MV-4-11 (cell line): ENCODE data around the gene OSCP1.

Experiments used
- DNase-seq: peaks from one replicate; lab custom pipeline; 2025; lab: John Stamatoyannopoulos, UW

OSCP1 gene

GRCh38 chr1:36446746-36447145 lies 3.5 kb downstream of the OSCP1 start:
- DNase-seq: peak; percentile 61

DNA sequence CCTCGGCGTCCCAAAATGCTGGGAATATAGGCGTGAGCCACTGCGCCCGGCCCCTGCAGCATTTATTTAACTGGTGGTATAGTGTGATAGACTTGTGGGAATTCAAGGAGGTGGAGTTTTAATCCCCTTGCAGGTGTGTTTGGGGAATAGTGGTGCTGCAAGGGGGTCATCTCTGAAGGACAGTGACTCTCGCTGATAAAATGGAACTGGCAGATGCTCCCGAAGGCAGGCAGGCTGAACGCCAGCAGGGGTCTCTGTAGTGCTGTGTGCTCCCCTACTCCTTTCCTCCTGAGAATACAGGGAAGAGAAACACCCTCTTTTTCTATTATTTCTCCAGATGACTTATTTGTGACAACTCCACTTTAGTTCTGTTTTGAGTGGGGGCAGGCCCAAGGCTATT lies 4.0 kb downstream of the OSCP1 start:
- DNase-seq: peak; percentile 74

DNA sequence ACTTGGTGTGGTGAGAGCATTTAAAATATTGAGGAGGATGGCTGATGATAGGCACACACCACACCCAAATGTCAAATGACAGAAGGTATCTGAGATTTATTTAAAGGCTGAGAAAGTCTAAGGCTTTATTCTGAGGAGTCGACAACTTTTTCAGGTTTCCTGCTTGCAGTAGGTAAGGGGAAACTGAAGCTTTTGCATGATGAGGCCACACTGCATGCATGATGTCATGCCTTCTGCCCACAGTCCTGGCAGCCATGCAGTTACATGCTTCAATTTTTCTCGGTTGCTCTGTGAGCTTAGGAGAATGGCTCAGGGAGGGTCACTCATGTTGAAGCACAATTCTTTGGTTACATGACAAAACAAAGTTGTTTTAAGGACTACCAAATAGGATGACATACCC lies 7.0 kb downstream of the OSCP1 start:
- no peak for DNase-seq

- DNase-seq: no peak
Measured at GRCh38 chr1:36442337-36442736, 7.9 kb downstream of the OSCP1 start.

DNA sequence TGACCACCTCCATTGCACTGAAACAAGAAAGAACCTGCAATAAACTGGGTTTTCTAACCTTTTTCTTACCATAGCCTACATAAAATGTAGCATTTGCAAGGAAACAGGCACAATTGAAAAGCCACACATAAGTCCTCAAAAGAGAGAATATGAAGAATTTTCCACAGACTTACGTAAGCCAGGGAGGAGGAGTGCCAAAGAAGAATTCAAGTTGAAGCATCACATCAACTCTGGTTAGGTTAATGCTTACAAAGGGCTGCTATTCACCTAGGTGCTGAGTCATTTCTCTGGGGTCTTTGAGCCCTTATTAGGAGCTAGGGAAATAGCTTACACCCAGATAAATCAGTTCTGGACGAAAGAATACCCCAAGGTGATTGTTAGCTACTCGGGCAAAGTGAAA lies 9.6 kb downstream of the OSCP1 start:
- DNase-seq: no peak

DNA sequence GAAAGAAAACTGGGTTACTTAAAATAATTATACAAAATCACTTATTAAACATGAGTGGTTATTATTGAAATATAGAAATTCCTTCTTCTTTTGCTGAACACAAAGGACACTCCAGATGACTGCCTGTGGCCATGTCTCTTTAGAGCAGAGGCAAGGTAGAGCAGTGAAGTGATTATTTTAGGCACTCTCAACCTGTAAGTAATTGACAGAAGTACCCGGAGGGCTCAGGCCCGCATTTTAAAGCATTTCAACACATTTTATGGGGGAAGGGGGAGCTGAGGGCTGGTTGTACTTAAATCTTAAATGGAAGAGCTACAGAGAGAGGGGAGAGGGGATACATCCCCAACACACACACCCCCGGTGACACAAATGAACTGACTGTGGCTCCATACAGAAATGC lies 10.2 kb downstream of the OSCP1 start:
- DNase-seq: no peak

DNA sequence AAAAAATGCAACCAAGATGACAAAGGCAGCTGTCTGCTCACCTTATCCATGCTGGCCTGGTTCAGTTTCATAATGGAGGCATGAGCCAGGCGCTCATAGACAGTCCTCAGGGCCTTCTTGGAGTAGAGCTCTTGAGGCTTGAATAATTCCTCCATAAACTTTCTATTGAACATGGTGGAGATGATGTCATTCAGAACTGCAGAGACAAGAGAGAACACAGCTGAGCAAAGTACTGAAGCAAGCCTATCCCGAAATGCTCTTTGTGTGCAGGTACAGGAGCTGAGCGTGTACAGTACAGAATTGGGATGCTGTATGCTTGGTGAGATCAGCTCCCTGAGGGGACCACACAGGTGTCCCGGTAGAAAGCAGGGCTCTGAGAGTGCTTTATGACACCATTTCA lies 11.5 kb downstream of the OSCP1 start:
- no peak for DNase-seq

GRCh38 chr1:36436821-36437220 lies 13.4 kb downstream of the OSCP1 start:
- no peak for DNase-seq

- DNase-seq: no peak
Measured at GRCh38 chr1:36433102-36433501, 17.1 kb downstream of the OSCP1 start.

DNA sequence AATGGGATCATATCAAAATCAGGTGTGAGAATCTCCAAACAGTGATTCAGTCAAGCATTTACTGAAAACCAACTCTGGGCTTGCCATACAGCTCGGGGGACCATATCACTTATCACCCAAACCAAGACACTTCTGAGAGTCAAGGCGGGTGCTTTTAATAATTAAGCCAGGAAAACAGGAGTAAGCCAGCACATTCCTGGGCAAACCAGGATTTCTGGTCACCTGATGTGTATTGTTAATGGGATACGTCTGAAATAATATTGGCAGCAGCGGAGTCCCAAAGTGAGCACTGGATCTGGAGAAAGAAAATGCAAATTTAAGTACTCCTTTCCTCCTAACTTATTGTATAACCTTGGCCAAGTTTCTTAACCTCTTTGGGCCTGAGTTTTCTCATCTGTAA lies 17.6 kb downstream of the OSCP1 start:
- no peak for DNase-seq

DNA sequence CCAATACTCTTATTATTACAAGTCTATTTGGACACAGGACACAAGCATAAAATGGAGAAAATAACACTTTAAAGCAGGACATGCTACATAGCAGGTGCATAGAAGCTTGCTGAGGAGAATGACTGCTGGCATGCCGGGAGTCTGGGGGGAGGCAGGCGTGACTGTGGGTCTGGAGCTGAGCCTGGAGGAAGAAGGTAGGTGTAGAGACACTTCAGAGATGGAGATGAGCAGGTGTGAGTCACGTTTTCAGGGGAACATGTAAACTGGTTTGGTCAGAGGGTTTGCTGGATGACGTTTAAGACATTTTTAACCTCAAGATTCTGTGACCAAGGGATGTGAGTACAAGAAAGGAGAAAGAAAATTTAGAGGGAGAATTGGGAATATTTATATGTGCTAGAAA lies 24.5 kb downstream of the OSCP1 start:
- no peak for DNase-seq

DNA sequence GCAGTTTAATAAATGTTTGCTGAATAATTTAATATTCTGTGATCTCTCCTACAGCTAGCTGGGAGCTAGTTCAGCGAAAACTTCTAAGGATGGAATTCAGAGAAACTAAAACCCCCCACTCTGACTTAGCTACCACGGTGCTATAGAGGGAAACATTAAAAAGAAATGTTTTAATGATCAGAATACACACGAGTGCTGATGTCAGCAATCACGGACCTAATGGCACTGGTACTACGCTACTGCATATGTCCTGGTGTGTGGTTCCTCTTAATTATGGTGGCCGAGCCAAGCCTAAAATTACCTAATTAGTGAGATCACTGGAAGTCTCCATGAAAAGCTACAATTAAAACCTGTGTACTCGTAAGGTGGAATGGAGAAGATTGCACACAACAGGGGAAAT lies 28.6 kb downstream of the OSCP1 start:
- no peak for DNase-seq

- DNase-seq: peak; percentile 77
Measured at GRCh38 chr1:36420836-36421317, 29.4 kb downstream of the OSCP1 start.

DNA sequence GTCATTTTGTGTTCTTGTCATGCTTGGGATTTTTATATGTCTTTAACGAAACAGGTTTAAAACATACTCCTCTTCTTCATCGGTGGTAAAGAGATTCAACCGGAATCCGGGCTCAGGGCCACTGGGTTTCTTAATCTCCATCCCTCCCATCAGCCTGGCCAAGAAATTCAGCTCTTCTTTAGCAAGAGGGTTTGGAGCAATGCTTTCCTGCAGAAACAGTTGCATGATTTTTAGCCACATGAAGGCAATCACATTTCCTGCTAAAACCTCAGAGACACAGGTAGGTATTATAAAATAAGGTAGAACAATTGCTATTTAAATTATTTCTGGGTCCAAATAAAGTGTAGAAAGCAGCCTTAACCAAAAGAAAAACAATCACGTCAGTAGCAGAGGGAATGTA lies 29.8 kb downstream of the OSCP1 start:
- no peak for DNase-seq

DNA sequence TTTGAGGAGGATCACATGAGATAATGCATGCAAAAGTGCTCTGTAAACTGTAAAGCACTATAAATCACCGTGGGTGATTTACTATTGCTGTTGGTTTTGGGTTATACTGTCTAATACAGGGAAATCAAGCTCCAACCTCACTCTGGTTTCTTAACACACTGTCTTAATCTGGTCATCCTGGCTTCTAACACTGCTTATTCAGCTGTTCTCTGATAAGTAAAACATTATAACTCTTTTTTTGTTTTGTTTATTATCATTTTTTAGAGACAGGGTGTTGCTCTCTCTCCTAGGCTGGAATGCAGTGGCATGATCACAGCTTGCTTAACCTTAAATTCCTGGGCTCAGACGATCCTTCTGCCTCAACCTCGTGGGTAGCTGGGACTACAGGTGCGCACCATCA lies 30.7 kb downstream of the OSCP1 start:
- no peak for DNase-seq

- no peak for DNase-seq
Measured at GRCh38 chr1:36419140-36419539, 31.1 kb downstream of the OSCP1 start.

GRCh38 chr1:36417931-36418330 lies 32.3 kb downstream of the OSCP1 start:
- DNase-seq: no peak

DNA sequence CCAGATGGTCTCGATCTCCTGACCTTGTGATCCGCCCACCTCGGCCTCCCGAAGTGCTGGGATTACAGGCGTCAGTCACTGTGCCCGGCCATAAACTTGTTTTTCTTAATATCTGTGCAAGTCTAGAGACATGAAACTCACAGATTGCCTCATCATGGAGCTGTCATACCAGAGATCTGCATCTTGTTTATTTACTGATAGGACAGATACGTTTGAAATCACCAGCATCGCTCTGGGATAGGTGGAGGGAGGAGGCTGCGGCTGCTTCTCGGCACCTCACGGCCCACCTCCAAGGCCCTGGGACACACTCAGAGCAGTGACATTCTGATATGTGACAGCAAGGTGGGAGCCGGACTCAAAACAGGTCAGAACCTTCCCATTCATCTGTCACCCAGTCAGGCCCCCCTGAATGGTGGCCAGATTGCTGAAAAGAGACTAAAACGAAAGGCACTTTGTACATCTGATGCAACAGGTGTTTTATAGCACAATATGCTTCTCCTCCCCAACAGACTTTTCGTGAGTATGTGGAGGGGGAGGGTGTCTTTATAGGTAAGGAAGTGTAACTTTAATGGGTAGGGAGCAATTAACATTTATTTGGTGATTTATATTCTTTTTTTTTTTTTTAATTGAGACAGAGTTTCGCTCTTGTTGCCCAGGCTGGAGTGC lies 34.5 kb downstream of the OSCP1 start:
- no peak for DNase-seq

DNA sequence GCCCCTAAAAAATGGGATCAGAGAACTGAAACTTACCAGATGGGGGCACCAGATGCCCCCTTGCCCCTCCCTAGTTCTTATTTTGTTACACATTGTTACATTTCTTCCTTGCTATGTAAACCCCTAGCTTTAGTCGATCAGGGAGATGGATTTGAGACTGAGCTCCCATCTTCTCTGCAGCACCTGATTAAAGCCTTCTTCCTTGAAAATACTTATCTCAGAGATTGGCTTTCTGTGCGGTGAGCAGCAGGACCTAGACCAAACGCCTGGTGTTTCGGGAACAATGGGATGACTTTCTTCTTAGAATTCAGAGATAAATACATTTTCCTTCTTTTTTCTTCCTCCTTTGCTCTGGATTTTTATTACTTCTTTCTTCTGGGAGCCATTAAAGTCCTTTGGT lies 35.9 kb downstream of the OSCP1 start:
- no peak for DNase-seq

DNA sequence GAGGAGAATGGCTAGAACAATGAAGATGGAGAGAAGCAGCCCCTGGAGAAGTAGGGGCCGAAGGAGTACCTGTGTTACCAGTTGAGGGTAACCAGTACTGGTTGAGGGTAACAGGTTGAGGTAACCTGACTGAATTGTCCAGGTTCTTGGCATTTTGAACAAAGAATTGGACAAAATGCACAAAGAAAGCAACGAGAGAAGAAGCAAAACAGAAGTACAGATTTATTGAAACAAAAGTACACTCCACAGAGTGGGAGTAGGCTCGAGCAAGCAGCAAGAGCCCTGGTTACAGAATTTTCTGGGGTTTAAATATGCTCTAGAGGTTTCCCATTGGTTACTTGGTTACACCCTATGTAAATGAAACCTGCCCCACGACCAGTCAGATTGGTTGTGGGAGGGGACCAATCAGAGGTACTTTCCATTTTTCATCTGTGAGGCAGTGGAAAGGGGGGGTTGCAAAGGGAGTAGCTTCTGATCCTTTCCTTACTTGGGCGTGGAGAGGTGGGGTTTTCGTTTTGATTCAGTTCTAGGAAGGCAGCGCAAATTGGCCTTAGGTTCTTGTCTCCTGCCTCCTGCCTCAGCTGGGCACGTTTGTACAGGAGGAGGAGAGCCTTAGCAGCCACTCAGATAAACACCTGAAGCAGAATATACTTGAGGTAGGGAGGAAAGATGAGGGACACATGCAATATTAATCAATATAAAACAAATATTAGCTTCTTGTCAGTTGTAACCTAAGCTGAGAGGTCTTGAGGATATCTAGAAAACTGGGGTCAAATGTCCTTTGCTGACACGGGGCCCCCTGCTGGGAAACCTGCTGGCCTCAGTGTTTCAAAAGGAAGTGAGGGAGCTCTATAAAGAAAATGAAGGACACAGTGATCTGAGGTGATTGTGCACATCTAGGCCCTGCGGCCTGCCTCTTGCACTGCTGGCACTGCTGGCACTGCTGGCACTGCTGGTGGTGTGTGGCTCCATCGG lies 38.3 kb downstream of the OSCP1 start:
- DNase-seq: peak; percentile 47

DNA sequence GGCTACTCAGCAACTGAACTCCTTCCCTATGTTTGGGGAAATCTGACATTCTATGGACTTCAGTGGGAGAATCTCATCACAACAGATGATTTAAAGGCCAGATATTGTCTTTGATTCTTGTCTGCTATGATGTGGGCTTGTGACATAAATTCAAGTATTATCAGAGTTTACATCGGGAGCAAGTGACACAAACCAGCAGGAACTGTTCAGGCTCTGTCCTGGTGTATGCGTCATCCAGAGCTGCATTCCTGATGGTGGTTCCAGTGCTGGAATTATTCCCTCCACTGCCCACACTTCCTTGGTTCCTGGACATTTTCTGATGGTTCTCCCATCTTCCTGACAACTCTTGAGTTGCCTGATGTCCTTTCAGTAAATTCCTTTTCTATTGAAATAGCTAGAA lies 41.8 kb downstream of the OSCP1 start:
- no peak for DNase-seq

DNA sequence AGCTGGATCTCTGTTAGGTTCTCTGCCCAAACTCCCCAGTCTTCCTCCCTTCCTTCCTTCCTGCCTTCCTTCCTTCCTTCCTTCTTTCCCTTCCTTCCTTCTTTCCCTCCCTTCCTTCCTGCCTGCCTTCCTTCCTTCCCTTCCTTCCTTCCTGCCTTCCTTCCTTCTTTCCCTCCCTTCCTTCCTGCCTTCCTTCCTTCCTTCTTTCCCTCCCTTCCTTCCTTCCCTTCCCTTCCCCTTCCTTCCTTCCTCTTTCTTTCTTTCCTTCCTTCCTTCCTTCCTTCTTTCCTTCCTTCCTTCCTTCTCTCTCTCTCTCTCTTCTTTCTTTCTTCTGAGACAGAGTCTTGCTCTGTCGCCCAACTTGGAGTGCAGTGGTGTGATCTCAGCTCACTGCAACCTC lies 43.8 kb downstream of the OSCP1 start:
- no peak for DNase-seq

DNA sequence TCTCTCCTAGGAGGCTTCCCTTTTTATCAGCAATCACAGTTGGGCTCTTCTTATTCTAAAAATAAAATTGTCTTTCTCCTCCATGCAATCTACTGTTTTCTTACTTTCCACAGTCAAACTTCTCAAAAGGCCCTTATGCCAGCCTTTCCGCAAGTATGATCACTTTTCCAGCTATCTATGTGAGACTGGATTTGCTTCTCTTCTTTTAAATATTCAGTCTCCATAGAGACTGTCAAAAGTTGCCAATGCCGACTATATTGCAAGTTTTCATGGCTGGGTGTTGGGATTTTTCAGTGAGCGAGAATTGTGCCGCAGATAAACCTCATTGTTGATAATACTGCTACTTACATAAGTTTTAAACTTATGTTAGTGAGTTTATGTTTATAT lies 47.8 kb downstream of the OSCP1 start:
- DNase-seq: no peak
